DMS 273 (cell line): ENCODE measurements around the gene CAV2.

Experiments used
- DNase-seq: peaks from one replicate; lab custom pipeline; 2025; ENCODE audit not compliant: unreplicated experiment; lab: John Stamatoyannopoulos, UW

Gene CAV2

GRCh38 chr7:116494472-116494871, 5.1 kb upstream of the CAV2 start:
- DNase-seq: no peak

- no peak for DNase-seq
Observed at GRCh38 chr7:116495736-116496135, 3.8 kb upstream of the CAV2 start.

- DNase-seq: no peak
Observed at GRCh38 chr7:116496653-116497052, 2.9 kb upstream of the CAV2 start.

GRCh38 chr7:116497708-116498107, 1.8 kb upstream of the CAV2 start:
- no peak for DNase-seq

- no peak for DNase-seq
Observed at GRCh38 chr7:116500078-116500853, 728 bp downstream of the CAV2 start.

GRCh38 chr7:116501425-116502167, 2.1 kb downstream of the CAV2 start:
- no peak for DNase-seq

GRCh38 chr7:116502201-116503096, 2.9 kb downstream of the CAV2 start:
- DNase-seq: no peak

GRCh38 chr7:116503835-116504234, 4.3 kb downstream of the CAV2 start:
- DNase-seq: no peak

GRCh38 chr7:116505278-116505677, 5.7 kb downstream of the CAV2 start:
- DNase-seq: no peak

GRCh38 chr7:116505823-116506222, 6.3 kb downstream of the CAV2 start:
- DNase-seq: no peak

- no peak for DNase-seq
Observed at GRCh38 chr7:116509982-116510579, 10.5 kb downstream of the CAV2 start.

- DNase-seq: no peak
Observed at GRCh38 chr7:116510795-116511194, 11.3 kb downstream of the CAV2 start.

GRCh38 chr7:116511552-116512519, 12.3 kb downstream of the CAV2 start:
- no peak for DNase-seq

GRCh38 chr7:116512520-116513188, 13.1 kb downstream of the CAV2 start:
- no peak for DNase-seq

GRCh38 chr7:116515584-116515983, 16.0 kb downstream of the CAV2 start:
- no peak for DNase-seq

- DNase-seq: no peak
Observed at GRCh38 chr7:116516324-116516723, 16.8 kb downstream of the CAV2 start.

- no peak for DNase-seq
Observed at GRCh38 chr7:116517626-116518025, 18.1 kb downstream of the CAV2 start.

- no peak for DNase-seq
Observed at GRCh38 chr7:116518961-116519360, 19.4 kb downstream of the CAV2 start.

GRCh38 chr7:116521046-116521664, 21.6 kb downstream of the CAV2 start:
- no peak for DNase-seq
